HG03460 (cell line): ENCODE results near the gene CCDC15.
A peak's percentile ranks its signal among the peaks of the same experiment; 100 is the strongest.
"Not testable (repeated sequence)": the region's sequence is repeated elsewhere in the genome, so short reads cannot be mapped to it uniquely, and the experiment has no call there.

ENCODE experiments used
- ATAC-seq: cut with Tn5 transposase; IDR thresholded peaks from one replicate; pipeline ENCODE4 v1.9.1; 2021; ENCODE audit not compliant: unreplicated experiment

CCDC15 gene

DNA sequence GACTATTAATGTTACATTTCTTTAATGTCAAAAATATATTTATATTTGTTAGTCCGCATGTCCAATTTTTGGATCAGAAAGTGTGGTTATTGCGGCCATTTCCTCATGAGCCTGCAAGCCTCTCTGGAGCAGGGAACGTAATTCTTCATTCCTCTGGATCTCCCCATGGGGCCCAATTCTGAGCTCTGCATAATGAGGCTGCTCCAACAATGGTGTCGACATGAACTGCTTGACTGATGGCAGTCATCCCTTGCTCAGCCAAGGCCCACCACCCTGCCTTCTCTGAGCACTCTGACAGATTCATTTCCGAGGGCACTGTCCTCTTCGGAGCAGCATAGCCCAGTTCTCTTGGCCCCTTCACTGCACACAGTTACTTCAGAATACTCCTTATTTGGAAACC, 15.0 kb upstream of the CCDC15 start:
- no peak for ATAC-seq

DNA sequence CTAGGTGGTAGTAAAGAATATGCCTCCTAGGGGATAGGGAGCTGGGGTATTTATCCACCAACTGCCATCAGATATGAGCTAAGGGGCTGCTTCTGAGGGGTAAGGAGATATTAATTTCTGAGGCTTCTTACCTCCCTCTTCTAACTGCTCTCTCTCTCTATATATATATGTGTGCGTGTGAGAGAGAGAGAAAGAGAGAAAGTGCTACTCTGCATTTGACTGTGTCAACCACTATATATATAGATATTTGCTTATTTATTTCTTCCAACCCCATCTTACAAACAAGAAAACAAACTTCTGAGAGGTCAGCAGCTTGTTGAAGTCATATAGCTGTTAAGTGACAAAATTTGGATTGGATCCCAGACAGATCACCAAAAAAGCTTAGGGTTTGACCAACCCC, 12.3 kb upstream of the CCDC15 start:
- ATAC-seq: no peak

DNA sequence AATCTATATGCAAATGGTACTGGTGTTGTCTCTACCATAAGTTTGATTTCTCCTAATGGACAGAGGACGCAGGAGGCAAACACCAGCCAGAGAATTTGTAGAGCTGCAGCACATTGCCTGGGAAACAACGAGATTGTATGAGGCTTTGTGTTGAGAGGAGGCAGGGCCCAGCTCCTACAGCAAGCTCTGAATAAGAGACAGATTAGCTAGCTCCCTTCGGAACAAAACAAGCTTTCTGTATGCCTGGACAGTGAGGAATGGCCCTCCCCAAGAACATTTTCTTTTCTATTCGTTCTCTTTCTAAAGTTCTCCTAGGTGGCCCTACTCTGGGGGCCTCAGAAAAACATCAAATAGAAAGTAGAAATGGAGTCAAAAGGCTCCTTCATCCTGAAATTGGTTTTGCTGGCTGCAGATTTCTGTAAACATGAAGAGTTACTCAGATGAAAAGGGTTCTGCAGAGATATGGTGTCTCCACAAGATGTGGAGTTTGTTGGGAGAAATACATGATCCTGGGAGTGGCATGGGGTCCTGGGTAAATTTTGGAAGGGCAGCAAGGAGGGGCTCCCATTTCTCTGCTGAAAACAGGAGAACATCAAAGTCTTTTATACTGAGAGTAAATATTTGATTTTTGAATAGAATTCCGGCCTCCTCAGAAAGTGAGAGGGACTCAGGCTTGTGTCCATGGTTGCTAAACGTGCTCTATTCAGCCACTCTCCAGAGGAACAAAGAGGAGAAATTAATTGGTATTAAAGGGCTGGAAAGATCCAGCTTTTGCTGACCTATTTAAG, 11.3 kb upstream of the CCDC15 start:
- ATAC-seq: no peak

DNA sequence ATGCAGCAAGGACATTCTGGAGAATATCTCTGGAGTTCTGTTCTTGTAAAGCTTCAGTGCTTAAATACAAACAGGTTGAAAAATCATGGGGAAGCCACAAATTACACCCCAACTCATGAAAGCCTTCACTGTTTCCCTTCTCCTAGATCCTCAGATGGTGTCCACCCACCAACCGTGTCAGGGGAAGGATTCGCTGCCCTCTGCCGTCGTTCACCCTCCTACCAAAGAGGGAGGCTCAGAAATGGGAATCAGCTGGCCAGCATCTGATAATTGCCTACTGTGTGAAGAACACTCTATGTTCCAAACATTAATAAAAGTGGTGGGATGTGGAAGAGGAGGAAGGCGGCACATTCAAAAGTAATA, 10.8 kb upstream of the CCDC15 start:
- ATAC-seq: no peak

DNA sequence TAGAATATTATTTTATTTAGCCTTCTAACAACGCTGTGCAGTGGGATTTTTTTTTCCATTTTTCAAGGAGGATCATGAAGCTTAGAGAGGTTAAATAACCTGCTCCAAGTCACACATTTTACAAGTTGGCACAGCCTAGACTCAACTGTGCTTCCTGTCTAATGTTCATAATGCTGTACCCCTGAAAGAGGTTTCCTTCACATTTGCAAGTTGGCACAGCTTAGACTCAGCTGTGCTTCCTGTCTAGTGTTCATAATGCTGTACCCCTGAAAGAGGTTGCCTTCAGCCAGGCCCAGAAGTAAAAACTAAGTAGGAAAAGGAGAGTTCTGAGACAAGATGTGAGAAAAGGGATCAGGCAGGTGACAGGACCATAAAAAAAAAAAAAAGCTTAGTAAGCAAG, 10.3 kb upstream of the CCDC15 start:
- no peak for ATAC-seq

DNA sequence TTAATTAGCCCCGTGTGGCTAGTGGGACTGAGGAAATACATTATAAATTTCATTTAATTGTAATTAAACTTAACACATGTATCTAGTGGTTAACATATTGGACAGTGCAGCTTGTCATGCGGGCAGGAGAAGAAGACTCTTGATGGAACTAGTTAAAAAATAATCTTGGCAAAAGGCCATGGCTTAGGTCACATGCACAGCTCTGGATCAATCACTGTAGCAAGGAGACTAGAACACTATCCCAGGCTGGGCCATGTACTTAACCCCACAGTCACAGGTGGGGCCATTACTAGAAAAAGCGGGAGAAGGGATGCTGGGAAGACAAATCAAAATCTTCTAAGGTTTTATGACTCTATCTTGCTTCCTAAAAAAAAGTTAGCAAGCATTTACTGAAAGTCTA, 9.4 kb upstream of the CCDC15 start:
- no peak for ATAC-seq

DNA sequence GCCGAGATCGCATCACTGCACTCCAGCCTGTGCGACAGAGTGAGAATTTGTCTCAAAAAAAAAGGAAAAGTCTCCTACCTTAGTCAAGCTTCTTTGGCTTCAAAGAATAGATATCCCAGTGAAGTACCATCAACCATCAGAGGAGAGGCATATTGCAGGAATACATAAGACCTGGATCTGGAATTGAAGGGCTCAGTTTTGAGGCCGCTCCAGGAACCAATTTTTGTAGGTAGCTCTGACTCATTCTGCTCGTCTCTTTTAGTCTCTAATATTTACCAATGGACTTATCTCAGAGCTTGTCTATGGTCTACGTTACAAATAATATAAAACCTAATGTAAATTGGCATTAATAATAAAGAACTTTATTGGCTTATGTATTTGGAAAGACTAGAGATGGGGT, 8.2 kb upstream of the CCDC15 start:
- ATAC-seq: no peak

DNA sequence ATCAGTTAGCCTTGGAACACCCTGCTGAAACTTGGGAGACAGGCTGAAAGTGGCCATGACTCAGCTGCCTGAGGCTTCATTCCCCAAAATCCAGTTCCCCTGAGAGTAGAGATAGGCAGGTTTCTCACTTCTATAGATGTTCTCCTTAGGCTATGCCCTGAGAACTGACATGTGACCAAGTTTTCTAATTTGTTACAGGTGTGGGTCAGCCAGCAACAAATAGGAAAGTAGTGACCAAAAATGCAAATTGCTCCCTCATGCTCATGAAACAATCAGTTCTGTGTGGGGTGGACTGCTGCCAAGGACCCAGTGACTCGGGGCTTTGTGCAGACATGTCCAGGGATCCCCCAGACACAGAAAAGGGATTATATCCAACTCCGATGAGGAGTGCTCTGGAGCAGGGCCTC, 7.3 kb upstream of the CCDC15 start:
- ATAC-seq: no peak

DNA sequence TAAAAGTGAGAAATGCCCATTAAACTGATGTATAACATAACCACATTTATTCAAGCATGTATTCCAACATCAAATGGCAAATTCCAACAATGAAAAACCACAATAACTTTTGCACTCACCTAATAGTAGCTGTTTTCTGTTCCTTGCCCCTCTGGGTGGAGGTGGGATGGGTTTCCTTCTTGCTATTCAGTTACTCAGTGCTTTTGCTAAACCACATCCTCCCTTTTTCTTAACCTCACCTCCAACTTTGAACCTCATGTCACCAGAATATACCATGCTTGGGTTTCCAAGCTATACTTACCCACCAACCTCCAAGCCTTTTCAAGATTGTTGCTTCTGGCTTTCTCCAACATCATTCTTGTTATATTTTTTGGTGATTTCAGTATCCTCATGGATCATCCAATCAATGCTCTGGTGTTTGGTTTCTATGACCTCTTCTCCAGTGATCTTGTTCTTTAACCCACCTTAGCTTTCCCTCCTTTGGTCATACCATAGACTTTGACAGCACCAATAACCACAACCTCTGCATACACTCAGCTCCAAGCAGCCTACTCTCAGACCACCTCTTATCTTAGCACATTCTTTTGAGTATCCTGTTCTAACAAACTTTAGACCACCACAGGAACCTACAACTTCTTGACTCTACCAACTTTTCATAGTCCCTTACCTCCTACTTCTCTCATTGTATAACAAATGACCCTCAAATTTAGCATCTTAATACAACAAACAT, 3.2 kb upstream of the CCDC15 start:
- no peak for ATAC-seq

DNA sequence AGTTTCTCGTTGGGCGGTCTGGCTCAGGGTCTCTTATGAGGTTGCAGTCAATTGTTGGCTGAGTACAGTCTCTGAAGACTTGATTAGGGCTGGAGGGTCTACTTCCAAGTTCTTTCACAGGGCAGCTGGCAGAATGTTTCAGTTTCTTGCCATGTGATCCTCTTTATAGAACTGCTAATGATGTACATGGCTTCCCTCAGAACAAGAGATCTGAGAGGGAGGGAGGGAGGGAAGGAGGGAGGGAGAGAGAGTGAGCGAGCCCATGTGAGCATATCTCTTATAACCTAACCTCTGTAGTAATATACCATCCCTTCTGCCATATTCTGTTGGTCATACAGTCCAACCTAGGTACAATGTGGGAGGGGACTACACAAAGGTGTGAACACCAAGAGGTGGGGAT, 2.7 kb upstream of the CCDC15 start:
- no peak for ATAC-seq

DNA sequence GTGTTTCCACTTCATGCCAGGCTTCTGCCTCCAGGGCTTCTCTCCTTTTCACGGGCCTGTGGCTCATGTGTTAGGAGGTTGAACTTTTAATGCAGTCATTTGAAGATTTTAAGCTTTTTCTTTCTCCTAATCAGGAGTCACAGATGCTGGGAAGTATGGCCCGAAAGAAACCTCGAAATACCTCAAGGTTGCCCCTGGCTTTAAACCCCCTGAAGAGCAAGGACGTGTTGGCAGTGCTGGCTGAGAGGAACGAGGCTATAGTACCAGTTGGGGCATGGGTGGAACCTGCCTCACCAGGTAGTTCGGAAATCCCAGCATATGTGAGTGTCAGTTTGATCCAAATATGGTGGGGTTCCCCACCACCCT, 571 bp downstream of the CCDC15 start:
- no peak for ATAC-seq

DNA sequence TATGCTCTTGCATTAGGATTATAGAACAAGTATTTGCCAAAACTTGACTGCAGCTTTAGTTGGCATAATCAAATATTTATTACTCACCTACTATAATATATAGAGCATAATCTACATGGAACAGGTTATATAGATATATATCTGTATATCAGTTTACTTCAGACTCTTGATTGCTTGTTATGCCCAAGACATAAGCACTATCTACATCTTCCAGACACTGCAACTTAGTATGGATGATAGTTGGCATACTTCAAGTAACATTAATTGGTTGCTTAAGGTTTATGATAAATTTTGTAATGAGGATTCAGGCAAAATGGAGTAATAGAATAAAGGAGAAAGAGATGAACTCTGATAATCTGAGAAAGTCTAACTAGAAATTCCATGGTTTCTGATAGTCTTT, 1.0 kb downstream of the CCDC15 start:
- no peak for ATAC-seq

DNA sequence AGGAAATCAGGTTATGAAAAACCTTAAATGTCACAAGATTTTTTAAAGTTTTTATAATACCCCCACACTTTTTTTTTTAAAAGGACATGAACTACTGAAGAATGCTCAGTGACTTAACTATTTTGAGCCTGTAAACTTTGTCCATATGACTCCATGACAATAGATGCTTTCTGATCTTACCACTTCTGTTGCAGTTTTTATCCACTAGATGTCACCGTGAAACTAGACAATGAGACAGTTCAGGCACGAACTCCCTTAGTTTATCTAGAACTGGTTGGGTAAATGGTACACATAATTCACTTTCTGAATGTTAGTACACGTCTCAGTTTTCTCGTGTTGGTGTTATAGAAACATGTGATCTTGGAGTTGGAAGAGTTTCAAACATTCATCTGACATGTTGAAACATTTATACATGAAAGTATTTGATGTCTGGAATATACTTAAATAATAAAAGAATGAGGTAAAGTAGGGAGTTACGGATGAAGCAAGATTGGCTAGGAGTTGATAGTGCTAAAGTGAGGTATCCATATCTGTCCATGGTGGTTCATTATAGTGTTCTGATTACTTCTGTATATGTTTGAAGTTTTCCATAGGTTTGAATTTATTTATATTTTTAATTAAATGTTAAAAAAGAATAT, 8.1 kb downstream of the CCDC15 start:
- peak; percentile 89 for ATAC-seq

DNA sequence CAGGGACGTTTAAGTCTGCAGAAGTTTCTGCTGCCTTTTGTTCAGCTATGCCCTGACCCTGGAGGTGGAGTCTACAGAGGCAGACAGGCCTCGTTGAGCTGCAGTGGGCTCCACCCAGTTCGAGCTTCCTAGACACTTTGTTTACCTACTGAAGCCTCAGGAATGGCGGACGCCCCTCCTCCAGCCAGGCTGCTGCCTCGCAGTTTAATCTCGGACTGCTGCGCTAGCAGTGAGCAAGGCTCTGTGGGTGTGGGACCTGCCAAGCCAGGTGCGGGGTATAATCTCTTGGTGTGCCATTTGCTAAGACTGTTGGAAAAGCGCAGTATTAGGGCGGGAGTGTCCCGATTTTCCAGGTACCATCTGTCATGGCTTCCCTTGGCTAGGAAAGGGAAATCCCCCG, 14.2 kb downstream of the CCDC15 start:
- not testable (repeated sequence) for ATAC-seq

DNA sequence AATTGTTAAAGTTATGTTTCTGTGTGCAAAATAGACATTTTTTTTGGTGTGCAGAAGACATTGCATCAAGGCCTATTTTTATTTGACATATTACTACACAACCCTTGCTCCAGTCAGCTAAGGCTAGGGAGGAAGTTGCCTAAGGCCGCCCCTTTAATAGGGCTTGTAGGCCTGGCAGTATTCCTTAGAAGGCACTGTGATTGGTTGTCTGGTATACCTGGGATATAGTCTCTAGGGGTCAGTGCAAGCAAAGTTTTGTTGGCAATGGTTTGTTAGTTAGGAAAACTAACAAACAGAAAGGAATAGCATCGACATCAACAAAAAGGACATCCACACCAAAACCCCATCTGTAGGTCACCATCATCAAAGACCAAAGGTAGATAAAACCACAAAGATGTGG, 16.9 kb downstream of the CCDC15 start:
- no peak for ATAC-seq

DNA sequence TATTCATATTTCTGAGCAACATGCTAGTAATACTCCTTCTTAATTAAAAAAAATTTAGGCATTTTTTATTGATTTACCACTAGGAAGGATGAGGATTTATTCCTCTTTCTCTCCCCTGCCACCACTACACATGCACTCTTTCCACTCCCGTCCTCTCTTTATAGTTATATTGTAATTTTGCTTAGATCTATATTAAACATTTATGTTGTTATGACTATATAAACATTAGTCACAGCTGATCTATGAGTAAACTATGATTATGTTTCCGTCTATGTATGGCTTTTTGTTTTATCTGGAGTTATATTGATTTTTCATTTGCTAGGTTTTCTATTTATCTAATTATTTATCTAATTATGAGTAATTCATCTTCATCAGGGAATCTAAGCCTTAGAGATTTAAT, 17.8 kb downstream of the CCDC15 start:
- no peak for ATAC-seq

DNA sequence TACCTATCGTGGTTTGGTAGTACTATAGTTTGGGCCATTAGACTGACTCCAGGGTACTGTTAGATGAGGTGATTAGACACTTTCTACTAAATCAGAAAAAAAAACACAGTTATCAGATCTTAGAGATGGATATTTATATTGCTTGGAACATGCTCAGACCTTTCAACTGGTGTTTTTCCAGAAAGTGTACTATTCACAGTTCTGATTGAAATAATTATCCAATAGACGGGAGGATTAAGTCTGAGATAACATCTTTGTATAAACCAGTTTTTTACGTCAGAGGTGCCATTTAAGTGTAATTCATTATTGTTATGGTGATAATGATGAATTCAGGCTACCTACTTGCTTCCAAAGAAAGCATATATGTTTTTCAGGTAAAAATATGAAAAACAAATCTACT, 22.5 kb downstream of the CCDC15 start:
- no peak for ATAC-seq

DNA sequence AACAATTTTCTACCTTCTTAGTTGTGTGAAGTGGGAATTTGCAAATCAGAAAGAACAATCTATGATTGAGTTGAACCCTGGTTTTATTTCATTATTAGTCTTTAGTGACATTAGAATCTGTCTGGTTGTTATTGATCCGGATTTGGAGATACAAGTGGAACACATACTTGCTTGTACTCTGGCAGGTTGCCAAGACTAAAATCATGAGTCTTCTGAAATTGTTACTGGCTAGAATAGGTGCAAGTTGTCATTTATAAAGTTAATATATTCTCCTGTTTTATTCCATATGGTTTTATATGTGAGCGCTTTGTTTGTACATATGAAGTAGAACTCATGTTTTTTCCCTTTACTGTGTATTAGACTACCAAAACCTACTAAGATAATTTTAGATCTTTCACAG, 23.0 kb downstream of the CCDC15 start:
- no peak for ATAC-seq

DNA sequence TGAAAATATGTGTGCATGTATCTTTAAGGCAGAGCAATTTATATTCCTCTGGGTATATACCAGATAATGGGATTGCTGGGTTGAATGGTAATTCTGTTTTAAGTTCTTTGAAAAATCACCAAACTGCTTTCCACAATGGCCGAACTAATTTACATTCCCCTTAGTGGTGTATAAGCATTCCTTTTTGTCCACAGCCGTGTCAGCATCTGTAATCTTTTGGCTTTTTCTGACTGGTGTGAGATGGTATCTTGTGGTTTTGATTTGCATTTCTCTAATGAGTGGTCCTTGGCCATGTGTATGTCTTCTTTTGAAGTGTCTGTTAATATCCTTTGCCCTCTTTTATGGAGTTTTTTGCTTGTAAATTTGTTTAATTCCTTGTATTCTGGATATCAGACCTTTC, 24.3 kb downstream of the CCDC15 start:
- ATAC-seq: no peak

DNA sequence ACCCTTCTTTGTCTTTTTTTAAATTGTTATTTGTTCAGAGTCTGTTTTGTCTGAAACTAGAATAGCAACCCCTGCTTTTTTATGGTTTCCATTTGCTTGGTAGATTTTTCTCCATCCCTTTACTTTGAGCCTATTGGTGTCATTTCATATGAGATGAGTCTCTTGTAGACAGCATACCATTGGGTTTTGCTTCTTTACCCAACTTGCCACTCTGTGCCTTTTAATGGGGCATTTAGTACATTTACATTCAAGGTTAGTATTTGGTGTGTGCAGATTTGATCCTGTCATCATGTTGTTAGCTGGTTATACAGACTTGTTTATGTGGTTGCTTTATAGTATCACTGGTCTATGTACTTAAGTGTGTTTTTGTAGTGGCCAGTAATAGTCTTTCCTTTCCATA, 28.0 kb downstream of the CCDC15 start:
- no peak for ATAC-seq

DNA sequence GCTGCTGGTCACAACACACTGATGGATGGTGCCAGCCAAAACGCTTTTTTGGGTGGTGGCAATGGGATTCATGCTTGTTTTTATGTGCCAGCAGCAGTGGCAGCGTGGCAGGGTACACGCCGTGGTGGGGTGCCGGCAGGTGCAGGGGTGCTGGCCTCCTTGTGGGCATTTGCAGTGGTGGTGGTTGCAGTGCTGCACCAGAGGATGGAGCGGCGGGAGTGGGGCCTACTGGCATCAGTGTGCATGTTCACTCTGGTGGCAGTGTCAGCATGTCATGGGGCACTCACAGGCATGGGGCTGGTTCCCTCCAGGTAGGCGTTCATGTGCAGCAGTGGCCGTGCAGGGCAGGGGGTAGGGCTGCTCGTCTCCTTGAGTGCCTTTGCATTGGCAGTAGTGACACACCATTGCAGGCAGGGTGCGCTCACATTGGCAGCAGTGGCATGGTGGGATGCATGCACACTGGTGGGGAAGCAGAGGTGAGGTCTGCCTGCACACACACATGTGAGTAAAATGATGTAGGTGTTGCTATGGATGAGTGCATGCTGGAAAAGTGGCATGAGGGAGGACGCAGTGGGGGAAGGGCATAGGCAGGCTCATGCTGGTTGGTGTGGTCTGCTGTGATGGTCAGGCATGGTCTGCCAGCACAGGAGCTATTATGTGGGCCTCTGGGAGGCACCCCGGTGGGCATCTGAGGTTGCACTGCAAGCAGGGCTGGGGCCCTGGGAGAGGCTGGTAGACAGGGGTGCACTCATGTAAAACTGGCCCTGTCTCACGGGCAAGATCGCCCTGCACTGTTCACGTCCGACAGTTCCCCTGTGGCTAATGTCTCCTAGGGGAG, 29.9 kb downstream of the CCDC15 start:
- no peak for ATAC-seq

DNA sequence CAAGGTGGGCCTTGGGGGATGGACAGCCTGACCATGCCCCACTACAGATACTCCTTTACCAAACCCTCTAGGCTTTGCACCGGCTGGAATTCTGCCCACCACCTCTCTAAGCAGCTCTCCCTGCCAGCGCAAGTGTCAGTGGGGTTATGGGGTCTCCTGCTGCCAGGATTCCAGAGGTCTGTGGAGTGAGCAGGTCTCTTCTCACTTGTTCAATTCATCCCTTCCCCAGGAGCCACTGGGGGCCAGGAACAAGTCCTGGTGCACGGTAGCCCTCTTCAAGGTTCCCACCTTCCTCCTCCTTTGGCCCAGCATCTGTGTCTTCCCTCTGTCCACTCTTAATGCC, 30.5 kb downstream of the CCDC15 start:
- no peak for ATAC-seq
